Osteoblast (primary cell): ENCODE measurements around the gene AIP. TPM values are rescaled to one million over a fixed set of nuclear protein-coding genes. Genes with fewer than 3 reads are reported as not detected.

ENCODE experiments used
- DNase-seq: peaks from one replicate; pipeline ENCODE4 v3.0.0; 2011; ENCODE audit warnings: low spot score, mixed read lengths; ENCODE audit not compliant: insufficient read length; ENCODE audit errors: missing footprints
- H2AFZ ChIP-seq: 2 replicates; pipeline ENCODE4 v1.6.0; 2011; ENCODE audit warnings: mild to moderate bottlenecking, low read length
- H3K27ac ChIP-seq: 2 replicates; pipeline ENCODE4 v1.5.1; 2011; ENCODE audit warnings: mild to moderate bottlenecking, low read depth, low read length, moderate library complexity
- H3K27me3 ChIP-seq: 2 replicates; pipeline ENCODE4 v1.6.0; 2012; ENCODE audit warnings: mild to moderate bottlenecking, control low read depth, inconsistent platforms, low read length, moderate library complexity; ENCODE audit not compliant: insufficient read depth
- H3K36me3 ChIP-seq: 2 replicates; pipeline ENCODE4 v1.5.1; 2011; ENCODE audit warnings: mild to moderate bottlenecking, low read length, control low read depth, moderate library complexity; ENCODE audit not compliant: insufficient read depth
- H3K4me1 ChIP-seq: 2 replicates; pipeline ENCODE4 v1.5.1; 2011; ENCODE audit warnings: mild to moderate bottlenecking, low read length, control low read depth, moderate library complexity; ENCODE audit not compliant: insufficient read depth
- H3K4me2 ChIP-seq: 2 replicates; pipeline ENCODE4 v1.6.0; 2011; ENCODE audit warnings: mild to moderate bottlenecking, low read length; ENCODE audit not compliant: insufficient read depth
- H3K4me3 ChIP-seq: fragments of 200-600 bp; sonication (generic); 3 replicates; pipeline ENCODE4 v1.5.1; 2012; ENCODE audit warnings: mild to moderate bottlenecking, low read length, inconsistent platforms; ENCODE audit not compliant: insufficient read depth
- H3K79me2 ChIP-seq: 2 replicates; pipeline ENCODE4 v1.6.0; 2012; ENCODE audit warnings: mild to moderate bottlenecking, low read length, control low read depth, inconsistent platforms; ENCODE audit not compliant: insufficient read depth
- H3K9me3 ChIP-seq: 2 replicates; pipeline ENCODE4 v1.5.1; 2011; ENCODE audit warnings: low read depth, low read length, control low read depth
- H4K20me1 ChIP-seq: 2 replicates; pipeline ENCODE4 v1.6.0; 2012; ENCODE audit warnings: mild to moderate bottlenecking, low read length, control low read depth; ENCODE audit not compliant: insufficient read depth
- total RNA-seq: library from RNA; depleted of rRNA; stranded (reverse); fragments of >200 nt; gene quantifications from 2 replicates; pipeline ENCODE4 v1.2.3, GENCODE V29; 2012
- TF ChIP-seq, protein P1 (sequence below): IDR thresholded peaks from 2 replicates; pipeline ENCODE4 v1.5.1; 2011; ENCODE audit warnings: mild to moderate bottlenecking, low read depth, low read length, moderate library complexity; ENCODE audit errors: extremely low read depth

AIP gene
- total RNA-seq, 1 donor: 71.3 TPM

DNA sequence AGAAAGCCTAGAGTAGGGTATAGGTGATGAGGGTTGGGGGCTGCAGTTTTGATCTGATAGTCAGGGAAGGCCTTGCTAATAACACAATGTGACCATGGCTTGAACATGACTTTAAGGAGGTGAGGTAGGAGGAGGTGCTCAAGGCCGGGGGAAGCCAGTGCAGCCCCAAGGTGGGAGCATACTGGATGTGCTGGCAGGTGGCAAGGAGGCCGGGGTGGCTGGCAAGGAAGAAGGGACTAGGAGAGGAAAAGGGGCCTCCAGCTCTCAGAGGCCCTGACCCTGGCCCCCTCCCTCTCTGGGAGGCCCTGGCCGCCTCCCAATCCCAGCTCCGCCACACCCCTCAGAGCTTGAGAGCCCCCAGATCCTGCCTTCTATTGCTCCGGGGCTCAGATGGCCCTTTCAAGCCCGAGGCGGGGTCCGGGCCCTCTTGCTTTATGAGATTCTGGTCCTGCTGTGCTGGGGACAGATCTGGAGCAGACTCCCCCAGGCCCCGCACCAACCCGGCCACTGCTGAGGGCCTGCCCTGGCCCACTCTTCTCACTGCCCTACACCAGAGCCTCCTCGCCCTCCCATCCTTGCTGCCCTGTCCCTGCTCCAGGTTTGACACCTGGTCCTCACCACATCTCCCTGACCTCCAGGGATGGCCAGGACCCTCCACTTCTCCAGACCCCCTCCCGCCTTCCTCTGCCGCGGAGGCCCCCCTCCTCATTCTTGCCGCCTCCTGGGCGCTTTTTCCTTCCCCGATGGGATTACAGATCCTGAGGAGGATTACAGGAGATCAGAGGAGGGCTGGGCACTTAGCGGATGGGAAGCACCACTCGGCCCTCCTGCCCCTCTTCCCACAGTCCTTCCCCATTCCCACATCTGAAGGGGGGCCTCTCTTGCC, 20.5 kb downstream of the AIP start:
- H3K27ac ChIP-seq: no peak overlapping the region
- H3K79me2 ChIP-seq: peaks cover 12% of the 10 kb centered on the region
- no peaks in the 10 kb centered on the region for H3K9me3 ChIP-seq
- DNase-seq: peak; percentile 75
- H3K4me3 ChIP-seq: peak overlapping the region; percentile 76
- TF ChIP-seq, protein P1, sequence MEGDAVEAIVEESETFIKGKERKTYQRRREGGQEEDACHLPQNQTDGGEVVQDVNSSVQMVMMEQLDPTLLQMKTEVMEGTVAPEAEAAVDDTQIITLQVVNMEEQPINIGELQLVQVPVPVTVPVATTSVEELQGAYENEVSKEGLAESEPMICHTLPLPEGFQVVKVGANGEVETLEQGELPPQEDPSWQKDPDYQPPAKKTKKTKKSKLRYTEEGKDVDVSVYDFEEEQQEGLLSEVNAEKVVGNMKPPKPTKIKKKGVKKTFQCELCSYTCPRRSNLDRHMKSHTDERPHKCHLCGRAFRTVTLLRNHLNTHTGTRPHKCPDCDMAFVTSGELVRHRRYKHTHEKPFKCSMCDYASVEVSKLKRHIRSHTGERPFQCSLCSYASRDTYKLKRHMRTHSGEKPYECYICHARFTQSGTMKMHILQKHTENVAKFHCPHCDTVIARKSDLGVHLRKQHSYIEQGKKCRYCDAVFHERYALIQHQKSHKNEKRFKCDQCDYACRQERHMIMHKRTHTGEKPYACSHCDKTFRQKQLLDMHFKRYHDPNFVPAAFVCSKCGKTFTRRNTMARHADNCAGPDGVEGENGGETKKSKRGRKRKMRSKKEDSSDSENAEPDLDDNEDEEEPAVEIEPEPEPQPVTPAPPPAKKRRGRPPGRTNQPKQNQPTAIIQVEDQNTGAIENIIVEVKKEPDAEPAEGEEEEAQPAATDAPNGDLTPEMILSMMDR: no peak
- H3K4me2 ChIP-seq: peak overlapping the region; percentile 85
- H3K27me3 ChIP-seq: no peaks in the 10 kb centered on the region
- H3K4me1 ChIP-seq: peaks cover 17% of the 10 kb centered on the region
- peaks cover 18% of the 10 kb centered on the region for H4K20me1 ChIP-seq
- no peak overlapping the region for H2AFZ ChIP-seq
- peaks cover 8% of the 10 kb centered on the region for H3K36me3 ChIP-seq

DNA sequence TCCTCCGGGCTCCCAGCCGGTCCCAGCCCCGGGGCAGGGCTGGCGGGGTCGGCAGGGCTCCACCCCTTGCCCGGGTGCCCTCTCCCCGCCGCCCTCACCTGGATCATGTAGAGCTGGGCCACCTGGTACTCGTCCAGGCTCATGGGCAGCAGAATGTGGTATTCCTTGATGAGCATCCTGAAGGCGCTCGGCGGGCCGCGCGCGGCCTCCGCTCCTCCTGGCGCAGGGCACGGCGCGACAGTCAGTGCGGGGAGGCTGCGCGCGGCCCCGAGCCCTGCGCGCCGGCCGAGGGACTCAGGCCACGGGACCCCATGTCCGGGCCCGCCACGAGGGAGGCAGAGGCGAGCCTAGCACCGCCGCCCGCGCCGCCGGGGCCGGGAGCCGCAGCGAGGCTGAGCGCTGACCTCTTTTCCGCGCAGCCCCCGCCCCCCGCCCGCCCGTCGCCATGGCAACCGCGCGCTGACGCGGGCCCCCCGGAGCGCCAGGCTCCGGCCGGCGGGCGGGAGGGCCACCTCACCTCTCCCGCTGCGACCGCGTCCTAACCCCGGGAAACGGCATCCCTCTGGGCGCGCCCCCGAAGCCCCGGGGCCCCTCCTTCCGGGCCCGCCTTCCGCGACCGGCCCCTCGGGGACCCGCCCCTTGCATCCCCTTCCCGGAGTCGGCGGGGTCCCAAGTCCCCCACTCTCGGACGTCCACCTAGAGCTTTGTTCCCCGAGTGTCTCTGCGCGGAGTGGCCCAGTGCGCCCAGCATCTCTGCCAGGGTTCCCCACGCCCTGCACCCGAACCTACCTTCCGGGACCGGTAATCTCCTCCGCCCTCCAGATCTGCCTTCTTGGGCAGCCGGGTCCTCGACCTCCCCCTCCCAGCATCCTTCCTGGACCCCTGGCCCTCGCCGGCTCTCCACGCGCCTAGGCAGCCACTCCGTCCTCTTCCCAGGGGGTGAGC, 21.5 kb downstream of the AIP start:
- Histone ChIP-seq H2AFZ (peak overlapping the region; percentile 57), H3K4me2 (peak overlapping the region; percentile 85), H3K4me3 (peak overlapping the region; percentile 76), H3K9me3 (no peaks in the 10 kb centered on the region), H3K27ac (peak overlapping the region; percentile 48), H3K27me3 (no peaks in the 10 kb centered on the region), H3K79me2 (peaks cover 12% of the 10 kb centered on the region), H3K4me1 (peaks cover 21% of the 10 kb centered on the region), H4K20me1 (peaks cover 18% of the 10 kb centered on the region), H3K36me3 (peaks cover 8% of the 10 kb centered on the region)
- peak; percentile 96 for DNase-seq
- TF ChIP-seq, protein P1: no peak

DNA sequence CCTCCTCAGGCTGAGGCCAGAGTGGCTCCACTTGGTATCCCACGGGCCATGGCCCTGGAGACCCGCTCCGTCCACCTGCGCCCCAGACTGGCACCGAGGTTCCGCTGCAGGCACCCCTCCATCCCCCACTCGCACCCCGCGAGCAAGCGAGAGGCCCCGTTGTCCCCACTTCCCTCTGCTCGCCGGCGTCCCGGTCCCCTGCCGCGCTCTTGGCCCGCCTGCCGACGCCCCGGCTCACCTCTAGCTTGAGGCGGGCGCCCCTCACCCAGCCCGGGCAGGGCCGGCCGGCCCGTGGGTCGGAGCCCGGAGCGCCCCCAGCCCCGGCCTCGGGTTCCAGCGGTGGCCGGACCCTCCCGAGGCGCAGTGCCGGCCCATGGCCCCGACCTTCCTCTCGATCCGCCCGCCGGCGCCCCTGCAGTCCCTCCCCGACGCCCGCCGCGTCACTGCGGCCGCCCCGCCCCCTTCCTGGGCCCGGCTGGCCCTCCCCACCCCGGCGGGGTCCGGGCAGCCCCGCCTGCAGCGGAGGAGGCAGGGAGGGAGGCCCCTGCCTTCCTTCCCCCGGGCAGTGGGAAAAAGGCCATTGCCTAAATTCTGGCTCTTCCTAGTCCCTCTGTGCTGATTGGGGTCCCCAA, 22.2 kb downstream of the AIP start, which contains the start of gene PITPNM1:
Gene PITPNM1 (minus strand): TSS at position 414 of the 632 bp plus-strand sequence. CDS start 1,183 bp downstream, outside the sequence.
- no peaks in the 10 kb centered on the region for H3K9me3 ChIP-seq
- H4K20me1 ChIP-seq: peaks cover 18% of the 10 kb centered on the region
- H3K27me3 ChIP-seq: no peaks in the 10 kb centered on the region
- peaks cover 12% of the 10 kb centered on the region for H3K79me2 ChIP-seq
- peak within 1 kb of the TSS; percentile 73 for H3K27ac ChIP-seq
- peaks cover 21% of the 10 kb centered on the region for H3K4me1 ChIP-seq
- TF ChIP-seq, protein P1: no peak
- H3K4me2 ChIP-seq: peak within 1 kb of the TSS; percentile 85
- H3K36me3 ChIP-seq: peaks cover 8% of the 10 kb centered on the region
- H2AFZ ChIP-seq: peak within 1 kb of the TSS; percentile 57
- DNase-seq: peak; percentile 98
- peak within 1 kb of the TSS; percentile 76 for H3K4me3 ChIP-seq
